Measurements from ENCODE around the gene KMT2D. TPM values are rescaled to one million over a fixed set of nuclear protein-coding genes. Genes with fewer than 3 reads are reported as not detected.

The KMT2D gene
- total and polyA plus RNA-seq, 8 donors = 3.2 to 220 (median 82.3) TPM

- intact Hi-C loops (cut with DNase I; ENCODE audit: low total_unique reads) = no loop called here
- H3K4me1 ChIP-seq = no peaks in the 10 kb centered on the region
- H3K27ac ChIP-seq = no peak overlapping the region
- TF ChIP-seq POLR2A (IDR thresholded peaks at IDR 0.05) (no peak), CTCF (IDR thresholded peaks at IDR 0.05) (no peak), EP300 (IDR thresholded peaks at IDR 0.05) (no peak), POLR2AphosphoS5 (IDR thresholded peaks at IDR 0.05) (no peak)
- H3K4me3 ChIP-seq = no peak overlapping the region
- no peaks in the 10 kb centered on the region for H3K9me3 ChIP-seq
- WGBS, 5 donors = 78 to 100% (median 80%) methylated on average over 1 to 3 of the region's 3 CpGs
- no peak for DNase-seq
- no peaks in the 10 kb centered on the region for H3K27me3 ChIP-seq
- H3K36me3 ChIP-seq = peaks cover 80 to 99% (median 96%) of the 10 kb centered on the region in 4 donors
Observed at GRCh38 chr12:49032679-49033447, 27.7 kb downstream of the KMT2D start.

- intact Hi-C loops (cut with DNase I; ENCODE audit: low total_unique reads) = no loop called here
- TF ChIP-seq POLR2AphosphoS5 (IDR thresholded peaks at IDR 0.05) (no peak), POLR2A (IDR thresholded peaks at IDR 0.05) (no peak), CTCF (IDR thresholded peaks at IDR 0.05) (no peak), EP300 (IDR thresholded peaks at IDR 0.05) (no peak)
- 62 to 84% (median 77%) methylated on average over 3 to 4 of the region's 4 CpGs for WGBS, 5 donors
- H3K4me3 ChIP-seq = no peak overlapping the region
- H3K4me1 ChIP-seq = no peaks in the 10 kb centered on the region
- peaks cover 80 to 99% (median 96%) of the 10 kb centered on the region in 4 donors for H3K36me3 ChIP-seq
- H3K9me3 ChIP-seq = no peaks in the 10 kb centered on the region
- no peak for DNase-seq
- no peaks in the 10 kb centered on the region for H3K27me3 ChIP-seq
- no peak overlapping the region for H3K27ac ChIP-seq
Observed at GRCh38 chr12:49032276-49032675, 28.3 kb downstream of the KMT2D start.

- intact Hi-C loops (cut with DNase I; ENCODE audit: low total_unique reads) = no loop called here
- no peaks in the 10 kb centered on the region for H3K9me3 ChIP-seq
- no peak for DNase-seq
- H3K36me3 ChIP-seq = peaks cover 80 to 99% (median 96%) of the 10 kb centered on the region in 4 donors
- no peaks in the 10 kb centered on the region for H3K27me3 ChIP-seq
- H3K4me3 ChIP-seq = no peak overlapping the region
- TF ChIP-seq POLR2A (IDR thresholded peaks at IDR 0.05) (no peak), CTCF (IDR thresholded peaks at IDR 0.05) (no peak), POLR2AphosphoS5 (IDR thresholded peaks at IDR 0.05) (no peak)
- no peaks in the 10 kb centered on the region for H3K4me1 ChIP-seq
- H3K27ac ChIP-seq = no peak overlapping the region
- 86 to 88% (median 87%) methylated on average over 5 to 8 of the region's 8 CpGs for WGBS, 5 donors
Observed at GRCh38 chr12:49031573-49032161, 28.9 kb downstream of the KMT2D start.

GRCh38 chr12:49030714-49031572 is 29.7 kb downstream of the KMT2D start:
- Histone ChIP-seq H3K27me3 (no peaks in the 10 kb centered on the region), H3K36me3 (peaks cover 84 to 100% (median 97%) of the 10 kb centered on the region in 4 donors), H3K27ac (no peak overlapping the region), H3K9me3 (no peaks in the 10 kb centered on the region), H3K4me3 (no peak overlapping the region), H3K4me1 (no peaks in the 10 kb centered on the region)
- TF ChIP-seq EP300 (IDR thresholded peaks at IDR 0.05) = no peak
- TF ChIP-seq CTCF (IDR thresholded peaks at IDR 0.05) = no peak
- no peak for TF ChIP-seq POLR2A (IDR thresholded peaks at IDR 0.05)
- TF ChIP-seq POLR2AphosphoS5 (IDR thresholded peaks at IDR 0.05) = no peak
- whole genome bisulfite sequencing, 5 donors = 95 to 98% (median 96%) methylated on average over 18 to 19 of the region's 19 CpGs
- intact Hi-C loops (cut with DNase I; ENCODE audit: low total_unique reads) = no loop called here
- DNase-seq = no peak
